ENCODE results near the gene ANO7.
A peak's percentile ranks its signal among the peaks of the same experiment; 100 is the strongest.

DNA sequence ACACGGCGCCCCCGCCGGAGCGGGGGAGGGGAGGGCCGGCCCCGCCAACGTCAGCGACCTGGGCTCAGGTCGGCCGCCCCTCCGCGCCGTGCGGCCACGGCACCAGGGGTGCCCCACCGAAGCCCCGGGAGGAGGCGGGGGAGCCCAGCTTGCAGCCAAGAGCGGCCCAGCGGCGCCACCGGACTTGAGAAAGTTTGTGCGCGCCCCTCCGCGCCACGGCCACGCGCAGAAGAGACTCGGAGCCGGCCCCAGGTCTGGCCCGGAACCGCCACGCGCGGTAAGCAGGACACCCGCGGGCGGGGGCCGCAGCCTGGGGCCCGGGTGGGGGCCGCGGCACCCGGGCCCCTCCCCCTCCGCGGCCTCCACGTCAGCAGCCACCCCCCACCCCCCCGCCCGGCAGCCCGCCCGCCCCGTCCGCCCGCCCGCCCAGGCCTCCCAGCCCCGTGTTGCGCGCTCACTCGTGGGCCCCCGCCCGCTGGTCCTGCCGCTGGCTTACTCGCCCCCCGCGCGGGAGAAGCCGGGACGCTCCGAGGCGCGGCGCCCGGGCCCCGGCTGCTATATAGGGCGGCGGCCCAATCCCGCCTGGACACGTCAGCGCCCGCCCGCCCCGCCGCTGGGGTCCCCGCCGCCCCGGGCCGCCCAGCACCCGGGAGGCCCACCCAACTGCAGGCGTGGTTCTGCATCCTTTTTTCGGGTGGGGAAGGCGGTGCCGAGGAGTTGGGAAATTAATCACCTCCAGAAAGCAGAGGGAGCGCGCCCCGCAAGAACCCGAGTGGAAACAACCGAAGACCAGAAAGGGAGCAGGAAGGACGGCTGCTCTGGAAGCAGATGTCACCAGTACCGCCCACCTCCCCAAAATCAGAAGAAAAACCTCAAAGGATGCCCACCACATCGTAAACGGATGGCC, 84.1 kb downstream of the ANO7 start:
- TF ChIP-seq, protein P1, sequence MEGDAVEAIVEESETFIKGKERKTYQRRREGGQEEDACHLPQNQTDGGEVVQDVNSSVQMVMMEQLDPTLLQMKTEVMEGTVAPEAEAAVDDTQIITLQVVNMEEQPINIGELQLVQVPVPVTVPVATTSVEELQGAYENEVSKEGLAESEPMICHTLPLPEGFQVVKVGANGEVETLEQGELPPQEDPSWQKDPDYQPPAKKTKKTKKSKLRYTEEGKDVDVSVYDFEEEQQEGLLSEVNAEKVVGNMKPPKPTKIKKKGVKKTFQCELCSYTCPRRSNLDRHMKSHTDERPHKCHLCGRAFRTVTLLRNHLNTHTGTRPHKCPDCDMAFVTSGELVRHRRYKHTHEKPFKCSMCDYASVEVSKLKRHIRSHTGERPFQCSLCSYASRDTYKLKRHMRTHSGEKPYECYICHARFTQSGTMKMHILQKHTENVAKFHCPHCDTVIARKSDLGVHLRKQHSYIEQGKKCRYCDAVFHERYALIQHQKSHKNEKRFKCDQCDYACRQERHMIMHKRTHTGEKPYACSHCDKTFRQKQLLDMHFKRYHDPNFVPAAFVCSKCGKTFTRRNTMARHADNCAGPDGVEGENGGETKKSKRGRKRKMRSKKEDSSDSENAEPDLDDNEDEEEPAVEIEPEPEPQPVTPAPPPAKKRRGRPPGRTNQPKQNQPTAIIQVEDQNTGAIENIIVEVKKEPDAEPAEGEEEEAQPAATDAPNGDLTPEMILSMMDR (IDR thresholded peaks at IDR 0.05), result peak in 1 of 12 donors; percentile 4
- peak in 1 of 2 donors; percentile 34 for TF ChIP-seq POLR2A (IDR thresholded peaks at IDR 0.05)
